NCI-H2196 treated with DMSO at 0.1 percent for 48 hours (cell line): ENCODE results near the gene ATOH1.

Experiments used
- DNase-seq: peaks from one replicate; lab custom pipeline; 2025; ENCODE audit not compliant: unreplicated experiment; lab: John Stamatoyannopoulos, UW

The ATOH1 gene

DNA sequence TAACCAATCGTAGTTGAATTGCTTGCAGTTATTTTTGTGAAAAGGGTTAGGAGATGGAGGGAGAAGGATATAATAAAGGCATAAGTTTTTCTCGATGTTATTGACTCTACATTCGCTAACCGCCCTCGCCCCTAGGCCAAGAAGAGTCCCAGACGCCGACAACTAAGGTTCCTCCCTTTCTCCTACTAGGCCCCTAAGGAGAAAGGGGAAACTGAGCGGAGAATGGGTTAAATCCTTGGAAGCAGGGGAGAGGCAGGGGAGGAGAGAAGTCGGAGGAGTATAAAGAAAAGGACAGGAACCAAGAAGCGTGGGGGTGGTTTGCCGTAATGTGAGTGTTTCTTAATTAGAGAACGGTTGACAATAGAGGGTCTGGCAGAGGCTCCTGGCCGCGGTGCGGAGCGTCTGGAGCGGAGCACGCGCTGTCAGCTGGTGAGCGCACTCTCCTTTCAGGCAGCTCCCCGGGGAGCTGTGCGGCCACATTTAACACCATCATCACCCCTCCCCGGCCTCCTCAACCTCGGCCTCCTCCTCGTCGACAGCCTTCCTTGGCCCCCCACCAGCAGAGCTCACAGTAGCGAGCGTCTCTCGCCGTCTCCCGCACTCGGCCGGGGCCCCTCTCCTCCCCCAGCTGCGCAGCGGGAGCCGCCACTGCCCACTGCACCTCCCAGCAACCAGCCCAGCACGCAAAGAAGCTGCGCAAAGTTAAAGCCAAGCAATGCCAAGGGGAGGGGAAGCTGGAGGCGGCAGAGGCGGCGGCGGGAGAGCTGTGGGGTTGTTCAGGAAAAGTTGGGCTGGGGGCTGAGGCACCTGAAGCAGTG is 5.9 kb downstream of the ATOH1 start:
- no peak for DNase-seq

DNA sequence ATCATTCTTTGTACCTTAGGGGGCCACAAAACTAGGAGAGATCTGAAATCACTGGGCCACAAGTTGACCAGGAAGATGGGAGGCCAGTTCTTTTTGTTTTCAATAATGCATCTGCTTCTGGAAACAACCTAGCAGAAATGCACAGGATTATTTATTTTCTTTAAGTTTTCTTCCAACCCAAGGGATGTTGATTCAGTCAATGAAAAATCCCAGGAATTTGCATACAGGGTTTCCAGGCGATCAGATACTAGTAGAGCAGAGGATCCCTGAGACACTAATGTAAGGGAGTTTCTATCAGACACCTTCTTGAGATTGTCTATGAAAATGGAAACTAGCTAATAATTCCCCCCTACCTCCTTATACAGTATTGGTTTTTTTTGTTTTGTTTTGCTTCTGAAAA is 7.4 kb downstream of the ATOH1 start:
- DNase-seq, result no peak

GRCh38 chr4:93839704-93840103 is 11.2 kb downstream of the ATOH1 start:
- no peak for DNase-seq

DNA sequence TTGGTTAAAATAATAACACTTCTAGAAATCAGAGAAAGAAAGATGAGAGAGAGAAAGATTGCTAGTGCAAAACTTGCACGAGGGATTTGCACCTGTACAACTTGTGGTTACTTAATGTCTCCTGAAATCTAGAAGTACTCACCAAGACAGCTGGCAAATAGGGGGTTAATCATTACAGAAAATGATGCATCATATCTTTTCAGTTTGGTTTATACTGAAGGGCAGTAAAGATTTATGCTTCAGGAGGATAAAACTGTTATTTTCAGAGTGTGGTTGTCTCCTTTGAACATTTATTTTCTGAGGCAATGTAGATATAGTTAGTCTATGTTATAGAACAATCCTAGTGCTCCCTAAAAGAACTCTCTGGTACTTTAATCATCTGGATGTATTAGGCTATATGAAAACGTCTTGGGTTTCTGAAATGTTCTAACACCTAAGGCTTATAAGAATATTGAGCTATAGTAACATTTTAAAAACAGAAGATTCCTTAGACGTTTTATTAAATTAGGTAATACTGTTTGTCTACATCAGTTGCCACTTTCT is 13.3 kb downstream of the ATOH1 start:
- DNase-seq, result no peak

- no peak for DNase-seq
Observed at GRCh38 chr4:93842601-93843252, 14.2 kb downstream of the ATOH1 start.

DNA sequence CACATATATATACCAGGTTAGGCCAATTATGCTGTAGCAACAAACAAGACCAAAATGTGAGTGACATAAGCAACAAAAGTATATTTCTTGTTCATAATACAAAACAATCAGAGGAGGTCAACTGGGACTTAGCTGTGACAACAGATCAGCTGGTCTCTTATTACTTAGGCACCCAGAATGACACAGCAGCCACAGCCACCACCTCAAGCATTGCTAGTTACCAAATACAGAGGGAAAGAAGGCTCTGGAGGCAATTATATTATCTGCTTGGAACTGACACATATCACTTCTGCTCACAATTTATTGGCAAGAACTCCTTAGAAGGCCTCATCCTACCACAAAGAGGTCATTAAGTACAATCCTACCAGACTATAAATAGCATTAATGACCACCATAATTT is 15.2 kb downstream of the ATOH1 start:
- no peak for DNase-seq

GRCh38 chr4:93852680-93853079 is 24.1 kb downstream of the ATOH1 start:
- DNase-seq, result no peak

DNA sequence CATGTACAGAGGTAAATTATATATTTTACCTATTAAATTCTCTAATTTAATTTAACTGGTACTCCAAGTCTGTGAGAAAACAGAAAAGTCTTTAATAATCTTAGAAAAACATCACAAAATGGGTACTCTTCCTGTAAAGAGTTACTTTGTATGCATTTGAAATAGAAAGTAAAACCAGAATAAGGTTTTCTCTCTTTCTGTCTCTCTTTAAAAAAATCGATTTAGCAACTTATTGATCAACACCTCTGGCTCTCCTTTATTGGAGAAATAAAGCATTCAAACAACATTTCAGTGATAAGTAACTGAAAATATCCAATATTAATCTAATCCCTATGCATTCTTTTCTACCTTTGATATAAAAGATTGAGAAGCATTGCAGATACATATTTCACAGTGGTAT is 27.4 kb downstream of the ATOH1 start:
- no peak for DNase-seq

DNA sequence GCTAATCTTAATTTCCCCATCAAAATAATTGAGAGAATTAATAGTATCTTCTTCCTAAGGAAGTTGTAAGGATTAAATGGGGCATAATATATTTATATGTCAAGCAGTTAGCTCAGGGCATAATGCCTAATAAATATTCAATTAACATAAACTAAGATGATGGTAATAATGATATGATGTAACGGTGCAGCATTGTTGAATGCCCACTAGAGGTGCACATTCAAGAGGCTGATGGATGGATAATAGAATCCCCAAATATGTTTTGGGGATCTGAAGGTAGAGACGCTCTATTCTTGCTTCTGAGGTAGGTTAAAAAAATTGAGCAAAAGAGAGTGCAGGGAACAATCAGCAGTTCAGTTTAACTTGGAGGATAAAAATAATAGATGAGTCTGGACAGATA is 37.1 kb downstream of the ATOH1 start:
- no peak for DNase-seq

DNA sequence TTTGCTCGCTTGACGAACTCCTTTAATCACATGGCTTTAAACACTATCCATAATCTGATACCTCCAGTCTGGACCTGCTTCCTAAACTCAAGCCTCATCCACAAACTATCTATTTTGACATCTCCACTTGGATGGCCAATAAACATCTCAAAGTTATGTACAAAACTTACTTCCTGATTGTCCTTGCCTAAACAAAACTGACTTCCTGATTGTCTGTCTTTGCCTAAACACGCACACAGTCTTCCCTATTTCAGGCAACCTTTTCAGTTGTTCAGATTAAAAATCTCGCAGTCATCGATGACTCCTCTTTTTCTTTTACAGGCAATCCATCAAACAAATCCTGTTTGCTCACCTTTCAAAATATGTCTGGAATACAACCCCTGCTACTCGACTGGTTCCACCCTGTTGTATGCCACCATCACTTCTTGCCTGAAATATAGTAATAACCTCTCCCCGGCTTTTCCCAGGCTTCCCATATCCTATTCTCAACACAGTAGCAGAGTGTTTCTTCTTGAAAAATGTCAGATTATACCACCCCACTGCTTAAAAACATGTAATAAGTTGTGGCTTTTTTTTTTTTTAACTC is 39.0 kb downstream of the ATOH1 start:
- no peak for DNase-seq

DNA sequence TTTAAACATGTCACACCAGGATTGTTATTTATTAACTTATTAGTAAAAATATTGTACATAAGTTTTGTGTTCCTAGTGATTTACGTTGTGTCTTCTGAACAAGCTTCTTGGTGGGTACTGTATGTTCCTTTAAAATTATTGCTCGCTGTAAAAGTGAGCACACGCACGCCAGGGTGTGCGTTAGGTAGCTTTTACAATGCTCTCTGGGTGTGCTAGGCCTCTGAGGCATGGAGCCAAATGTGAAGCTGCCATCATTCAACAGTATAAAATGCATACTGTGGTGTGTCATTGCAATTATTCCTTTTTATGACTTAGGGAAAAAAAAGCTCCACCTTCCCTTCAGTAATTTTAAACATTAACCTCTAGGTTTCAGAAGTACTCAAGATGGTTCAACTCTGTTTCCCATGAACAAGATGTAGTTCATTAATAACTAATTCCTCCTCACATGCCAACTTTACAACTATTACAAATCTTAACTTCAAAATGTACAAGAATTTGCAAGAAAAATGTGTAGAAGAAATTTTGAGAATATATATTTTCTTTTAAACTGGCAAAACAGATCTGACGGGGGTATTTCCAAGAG is 42.4 kb downstream of the ATOH1 start:
- no peak for DNase-seq

GRCh38 chr4:93876754-93877153 is 48.2 kb downstream of the ATOH1 start:
- DNase-seq, result no peak

DNA sequence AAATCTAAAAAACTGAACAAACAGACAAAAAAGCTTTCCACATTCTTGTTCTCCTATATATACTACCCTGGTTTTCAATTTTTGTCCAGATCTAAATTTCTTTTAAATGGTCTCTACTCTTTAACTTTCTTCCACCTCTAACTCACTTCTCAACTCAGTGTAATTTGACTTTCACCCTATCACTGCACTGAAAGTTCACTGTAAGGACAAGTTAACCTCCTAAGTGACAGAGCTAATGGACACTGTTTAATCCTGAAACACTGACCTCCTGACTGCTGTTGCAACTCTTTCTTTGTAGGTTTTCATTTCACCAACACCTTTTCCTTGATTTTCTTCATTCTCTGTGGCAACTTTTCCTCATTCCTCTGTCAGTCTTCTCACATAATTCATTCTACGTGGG is 50.0 kb downstream of the ATOH1 start:
- DNase-seq, result no peak

- DNase-seq, result no peak
Observed at GRCh38 chr4:93879919-93880318, 51.4 kb downstream of the ATOH1 start.
